ENCODE measurements around the gene ARFGAP3. TPM values are rescaled to one million over a fixed set of nuclear protein-coding genes. Genes with fewer than 3 reads are reported as not detected.

The ARFGAP3 gene
- total RNA-seq, 1 donor from 2014 or later: 62.0 TPM

DNA sequence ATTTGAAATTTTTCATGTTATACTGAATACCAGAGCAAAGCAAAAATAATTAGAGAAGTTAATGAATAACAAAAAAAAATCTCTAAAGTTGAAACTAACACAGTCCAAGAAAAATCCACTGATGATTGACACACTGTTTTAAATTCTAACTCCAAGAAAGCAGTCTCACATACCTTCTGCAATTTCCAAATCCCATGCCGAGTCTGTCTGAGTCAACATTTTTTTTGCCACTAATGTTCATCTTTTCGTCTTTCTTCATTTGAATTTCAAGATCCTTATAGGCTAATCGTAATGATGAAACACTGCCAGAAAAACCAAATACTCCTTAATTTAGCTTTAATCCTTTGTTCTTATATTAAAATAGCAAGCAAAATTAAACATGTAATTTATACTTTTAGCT is 39.5 kb downstream of the ARFGAP3 start:
- Histone ChIP-seq H3K27me3 (ENCODE audit: control insufficient read depth, insufficient read depth, low read length) (no peaks in the 10 kb centered on the region), H3K4me3 (ENCODE audit: low read depth, low read length) (no peak overlapping the region), H3K36me3 (ENCODE audit: control insufficient read depth, insufficient read depth, low read length) (peaks cover 3% of the 10 kb centered on the region)
- TF ChIP-seq, protein P1, sequence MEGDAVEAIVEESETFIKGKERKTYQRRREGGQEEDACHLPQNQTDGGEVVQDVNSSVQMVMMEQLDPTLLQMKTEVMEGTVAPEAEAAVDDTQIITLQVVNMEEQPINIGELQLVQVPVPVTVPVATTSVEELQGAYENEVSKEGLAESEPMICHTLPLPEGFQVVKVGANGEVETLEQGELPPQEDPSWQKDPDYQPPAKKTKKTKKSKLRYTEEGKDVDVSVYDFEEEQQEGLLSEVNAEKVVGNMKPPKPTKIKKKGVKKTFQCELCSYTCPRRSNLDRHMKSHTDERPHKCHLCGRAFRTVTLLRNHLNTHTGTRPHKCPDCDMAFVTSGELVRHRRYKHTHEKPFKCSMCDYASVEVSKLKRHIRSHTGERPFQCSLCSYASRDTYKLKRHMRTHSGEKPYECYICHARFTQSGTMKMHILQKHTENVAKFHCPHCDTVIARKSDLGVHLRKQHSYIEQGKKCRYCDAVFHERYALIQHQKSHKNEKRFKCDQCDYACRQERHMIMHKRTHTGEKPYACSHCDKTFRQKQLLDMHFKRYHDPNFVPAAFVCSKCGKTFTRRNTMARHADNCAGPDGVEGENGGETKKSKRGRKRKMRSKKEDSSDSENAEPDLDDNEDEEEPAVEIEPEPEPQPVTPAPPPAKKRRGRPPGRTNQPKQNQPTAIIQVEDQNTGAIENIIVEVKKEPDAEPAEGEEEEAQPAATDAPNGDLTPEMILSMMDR (IDR thresholded peaks at IDR 0.05; ENCODE audit: insufficient read depth, low read length, poor library complexity, severe bottlenecking): no peak
- DNase-seq (ENCODE audit: low read depth): no peak

GRCh38 chr22:42816336-42816735 is 40.7 kb downstream of the ARFGAP3 start:
- Histone ChIP-seq H3K36me3 (ENCODE audit: control insufficient read depth, insufficient read depth, low read length) (peaks cover 2% of the 10 kb centered on the region), H3K27me3 (ENCODE audit: control insufficient read depth, insufficient read depth, low read length) (no peaks in the 10 kb centered on the region), H3K4me3 (ENCODE audit: low read depth, low read length) (no peak overlapping the region)
- TF ChIP-seq, protein P1 (IDR thresholded peaks at IDR 0.05; ENCODE audit: insufficient read depth, low read length, poor library complexity, severe bottlenecking): no peak
- DNase-seq (ENCODE audit: low read depth): no peak

DNA sequence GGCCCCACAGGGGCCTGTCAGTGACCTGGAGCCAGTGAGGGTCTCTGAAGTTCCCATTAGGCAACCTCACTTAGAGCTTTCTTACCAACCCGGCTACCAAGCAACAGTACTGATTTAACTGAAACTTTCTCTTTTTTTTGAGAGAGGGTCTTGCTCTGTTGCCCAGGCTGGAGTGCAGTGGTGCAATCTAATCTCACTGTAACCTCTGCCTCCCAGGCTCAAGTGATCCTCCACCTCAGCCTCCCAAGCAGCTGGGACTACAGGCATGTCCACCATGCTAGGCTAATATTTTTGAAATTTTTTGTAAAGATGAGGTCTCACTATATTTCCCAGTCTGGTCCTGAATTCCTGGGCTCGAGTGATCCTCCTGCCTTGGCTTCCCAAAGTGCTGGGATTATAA is 42.5 kb downstream of the ARFGAP3 start:
- peaks cover 2% of the 10 kb centered on the region for H3K36me3 ChIP-seq (ENCODE audit: control insufficient read depth, insufficient read depth, low read length)
- TF ChIP-seq, protein P1 (IDR thresholded peaks at IDR 0.05; ENCODE audit: insufficient read depth, low read length, poor library complexity, severe bottlenecking): no peak

GRCh38 chr22:42814215-42814614 is 42.9 kb downstream of the ARFGAP3 start:
- Histone ChIP-seq H3K36me3 (ENCODE audit: control insufficient read depth, insufficient read depth, low read length) (peaks cover 2% of the 10 kb centered on the region), H3K27me3 (ENCODE audit: control insufficient read depth, insufficient read depth, low read length) (no peaks in the 10 kb centered on the region), H3K4me3 (ENCODE audit: low read depth, low read length) (no peak overlapping the region)
- no peak for DNase-seq (ENCODE audit: low read depth)
- TF ChIP-seq, protein P1 (IDR thresholded peaks at IDR 0.05; ENCODE audit: insufficient read depth, low read length, poor library complexity, severe bottlenecking): no peak

More for the DNA sequence above, 42.5 kb downstream of the ARFGAP3 start:
- no peaks in the 10 kb centered on the region for H3K27me3 ChIP-seq (ENCODE audit: control insufficient read depth, insufficient read depth, low read length)
- no peak for DNase-seq (ENCODE audit: low read depth)
- H3K4me3 ChIP-seq (ENCODE audit: low read depth, low read length): no peak overlapping the region

DNA sequence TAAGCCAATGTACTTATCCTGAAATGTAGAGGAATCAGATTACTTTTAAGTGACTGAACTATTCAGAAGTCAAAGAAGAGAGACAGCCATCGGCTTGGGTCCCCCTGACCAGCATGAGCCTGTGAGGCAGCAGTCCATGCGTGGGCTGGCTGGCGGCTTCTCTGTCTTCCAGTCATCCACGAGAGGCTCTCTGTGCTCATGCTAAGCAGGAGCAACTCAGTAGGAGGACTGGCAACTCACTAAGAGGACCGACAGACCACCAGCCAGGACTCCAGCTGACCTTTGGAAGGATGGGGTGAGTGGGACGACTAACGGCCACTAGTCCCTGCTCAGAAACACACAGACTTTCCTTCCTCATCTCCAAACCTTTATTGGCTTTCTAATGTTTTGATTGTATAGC is 43.6 kb downstream of the ARFGAP3 start:
- TF ChIP-seq, protein P1 (IDR thresholded peaks at IDR 0.05; ENCODE audit: insufficient read depth, low read length, poor library complexity, severe bottlenecking): no peak
- DNase-seq (ENCODE audit: low read depth): no peak
- Histone ChIP-seq H3K27me3 (ENCODE audit: control insufficient read depth, insufficient read depth, low read length) (no peaks in the 10 kb centered on the region), H3K36me3 (ENCODE audit: control insufficient read depth, insufficient read depth, low read length) (peaks cover 3% of the 10 kb centered on the region), H3K4me3 (ENCODE audit: low read depth, low read length) (no peak overlapping the region)

GRCh38 chr22:42811459-42811858 is 45.6 kb downstream of the ARFGAP3 start:
- TF ChIP-seq, protein P1 (IDR thresholded peaks at IDR 0.05; ENCODE audit: insufficient read depth, low read length, poor library complexity, severe bottlenecking): no peak

More at GRCh38 chr22:42811459-42811858, 45.6 kb downstream of the ARFGAP3 start:
- H3K27me3 ChIP-seq (ENCODE audit: control insufficient read depth, insufficient read depth, low read length): no peaks in the 10 kb centered on the region
- no peak for DNase-seq (ENCODE audit: low read depth)
- peaks cover 3% of the 10 kb centered on the region for H3K36me3 ChIP-seq (ENCODE audit: control insufficient read depth, insufficient read depth, low read length)
- no peak overlapping the region for H3K4me3 ChIP-seq (ENCODE audit: low read depth, low read length)
